Natural killer cell (primary cell): ENCODE measurements around the gene SPP1. TPM values are rescaled to one million over a fixed set of nuclear protein-coding genes. Genes with fewer than 3 reads are reported as not detected.
"Not testable (repeated sequence)": the region's sequence is repeated elsewhere in the genome, so short reads cannot be mapped to it uniquely, and the experiment has no call there.

Experiments used
- ATAC-seq, 3 donors: fragments of 150-1000 bp in 2 of 3; fragments of 200-7000 bp in 1 of 3; cut with Tn5 transposase; 1 replicate in 1 of 3; 2 replicates in 2 of 3; pipeline ENCODE4 v1.10.0; 2021; ENCODE audit warnings: mild to moderate bottlenecking in 2 of 3, moderate library complexity in 2 of 3
- DNase-seq, 2 donors: peaks; one replicate each; pipeline versions ENCODE4 v3.0.0 to v3.0.0-alpha.2; 2013 to 2021; ENCODE audit warnings: mixed read lengths in 1 of 2
- H3K27ac ChIP-seq: one replicate; pipeline ENCODE4 v1.5.1; 2013; ENCODE audit warnings: mild to moderate bottlenecking, low read length
- H3K27me3 ChIP-seq: one replicate; pipeline ENCODE4 v1.6.1; 2013; ENCODE audit warnings: low read length; ENCODE audit not compliant: control insufficient read depth, insufficient read depth
- H3K36me3 ChIP-seq: one replicate; pipeline ENCODE4 v1.6.1; 2013; ENCODE audit warnings: low read length; ENCODE audit not compliant: control insufficient read depth, insufficient read depth
- H3K4me1 ChIP-seq: one replicate; pipeline ENCODE4 v1.6.1; 2013; ENCODE audit warnings: low read length; ENCODE audit not compliant: control insufficient read depth, insufficient read depth
- H3K4me3 ChIP-seq: one replicate; pipeline ENCODE4 v1.5.1; 2013; ENCODE audit warnings: low read length
- H3K9me3 ChIP-seq: one replicate; pipeline ENCODE4 v1.6.1; 2013; ENCODE audit warnings: low read length; ENCODE audit not compliant: control insufficient read depth, insufficient read depth
- H3K27ac Mint-ChIP-seq, 2 donors: one replicate each; pipeline ENCODE4 v1.8.0; 2022; ENCODE audit warnings: mild to moderate bottlenecking in 2 of 2, mixed read lengths in 2 of 2, moderate library complexity in 1 of 2
- H3K27me3 Mint-ChIP-seq, 2 donors: one replicate each; pipeline ENCODE4 v1.8.0; 2022; ENCODE audit warnings: low read depth in 2 of 2, mixed read lengths in 2 of 2
- H3K36me3 Mint-ChIP-seq: one replicate; pipeline ENCODE4 v1.8.0; 2022; ENCODE audit warnings: mixed read lengths
- H3K4me1 Mint-ChIP-seq, 2 donors: one replicate each; pipeline ENCODE4 v1.8.0; 2022; ENCODE audit warnings: mixed read lengths in 2 of 2
- H3K4me3 Mint-ChIP-seq: one replicate; pipeline ENCODE4 v1.8.0; 2022; ENCODE audit warnings: mild to moderate bottlenecking, moderate library complexity, mixed read lengths
- H3K9me3 Mint-ChIP-seq, 2 donors: one replicate each; pipeline ENCODE4 v1.8.0; 2022; ENCODE audit warnings: mixed read lengths in 2 of 2
- WGBS: methylation state at CpG from one replicate; pipeline ENCODE4 v1.1.7; 2013; ENCODE audit warnings: missing lambda C conversion rate; ENCODE audit not compliant: insufficient coverage; 5-methylcytosine and 5-hydroxymethylcytosine counted together
- intact Hi-C: fragments of 100-400 bp; cut with micrococcal nuclease; formaldehyde crosslinking; loops from one replicate; pipeline ENCODE4 v1.14.2; 2022
- total RNA-seq, 4 donors: library from RNA; stranded (reverse); fragments of 120-200 nt in 1 of 4; gene quantifications; one replicate each; pipeline versions ENCODE4 v1.2.3 to v1.2.4, GENCODE V29; 2013 to 2022
- TF ChIP-seq, protein P1 (sequence below): fragments of 200-600 bp; IDR thresholded peaks from one replicate; pipeline ENCODE4 v1.8.0; 2022; ENCODE audit warnings: antibody characterized with exemption

SPP1 gene
- total RNA-seq, 3 donors from 2014 or later (not counting 1 experiment from before 2014, with no cell fraction given): not detected

DNA sequence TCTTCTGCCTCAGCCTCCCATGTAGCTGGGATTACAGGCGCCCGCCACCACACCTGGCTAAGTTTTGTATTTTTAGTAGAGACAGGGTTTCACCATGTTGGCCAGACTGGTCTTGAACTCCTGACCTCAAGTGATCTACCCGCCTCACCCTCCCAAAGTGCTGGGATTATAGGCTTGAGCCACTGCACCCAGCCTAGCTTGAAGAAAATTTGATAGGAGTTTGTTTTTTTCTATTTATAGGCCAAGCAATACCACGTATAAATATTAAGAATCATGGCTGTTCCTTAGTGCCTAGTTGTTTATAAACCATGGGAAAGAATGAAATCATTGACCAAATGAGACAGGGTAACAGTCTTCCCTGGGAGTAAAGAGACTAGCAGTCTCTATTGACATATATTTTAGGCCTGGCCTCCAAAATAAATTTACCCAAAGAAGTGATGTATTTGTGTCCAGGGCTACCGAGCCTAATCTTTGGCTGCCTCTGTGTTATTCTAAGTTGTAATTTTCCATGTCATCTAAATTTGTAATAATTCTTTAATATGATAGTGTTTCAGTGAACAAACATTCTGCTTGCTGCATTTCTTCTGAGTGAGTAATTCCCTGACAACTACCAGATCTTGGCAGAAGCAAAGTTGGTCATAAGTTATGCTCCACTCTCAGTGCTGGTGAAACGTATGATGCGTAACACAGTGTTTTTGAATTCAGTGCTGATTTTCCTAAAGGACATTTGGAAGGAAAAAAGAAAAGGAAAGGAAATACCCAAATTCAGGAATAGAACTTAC lies 42.2 kb downstream of the SPP1 start:
- no peaks in the 10 kb centered on the region for H3K36me3 Mint-ChIP-seq
- no peaks in the 10 kb centered on the region for H3K4me1 ChIP-seq
- H3K27ac ChIP-seq: no peak overlapping the region
- TF ChIP-seq, protein P1, sequence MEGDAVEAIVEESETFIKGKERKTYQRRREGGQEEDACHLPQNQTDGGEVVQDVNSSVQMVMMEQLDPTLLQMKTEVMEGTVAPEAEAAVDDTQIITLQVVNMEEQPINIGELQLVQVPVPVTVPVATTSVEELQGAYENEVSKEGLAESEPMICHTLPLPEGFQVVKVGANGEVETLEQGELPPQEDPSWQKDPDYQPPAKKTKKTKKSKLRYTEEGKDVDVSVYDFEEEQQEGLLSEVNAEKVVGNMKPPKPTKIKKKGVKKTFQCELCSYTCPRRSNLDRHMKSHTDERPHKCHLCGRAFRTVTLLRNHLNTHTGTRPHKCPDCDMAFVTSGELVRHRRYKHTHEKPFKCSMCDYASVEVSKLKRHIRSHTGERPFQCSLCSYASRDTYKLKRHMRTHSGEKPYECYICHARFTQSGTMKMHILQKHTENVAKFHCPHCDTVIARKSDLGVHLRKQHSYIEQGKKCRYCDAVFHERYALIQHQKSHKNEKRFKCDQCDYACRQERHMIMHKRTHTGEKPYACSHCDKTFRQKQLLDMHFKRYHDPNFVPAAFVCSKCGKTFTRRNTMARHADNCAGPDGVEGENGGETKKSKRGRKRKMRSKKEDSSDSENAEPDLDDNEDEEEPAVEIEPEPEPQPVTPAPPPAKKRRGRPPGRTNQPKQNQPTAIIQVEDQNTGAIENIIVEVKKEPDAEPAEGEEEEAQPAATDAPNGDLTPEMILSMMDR: no peak
- intact Hi-C loops: no loop called here
- peaks cover 14 to 18% of the 10 kb centered on the region in 2 donors for H3K4me1 Mint-ChIP-seq
- H3K9me3 ChIP-seq: no peaks in the 10 kb centered on the region
- no peaks in the 10 kb centered on the region for H3K36me3 ChIP-seq
- H3K9me3 Mint-ChIP-seq: no peaks in the 10 kb centered on the region
- H3K27ac Mint-ChIP-seq: no peak overlapping the region
- H3K27me3 Mint-ChIP-seq: no peaks in the 10 kb centered on the region
- no peaks in the 10 kb centered on the region for H3K27me3 ChIP-seq
- ATAC-seq (no peak), DNase-seq (no peak)
- no peak overlapping the region for H3K4me3 ChIP-seq
- 98% methylated on average over 6 of the region's 7 CpGs for WGBS
- H3K4me3 Mint-ChIP-seq: no peak overlapping the region

DNA sequence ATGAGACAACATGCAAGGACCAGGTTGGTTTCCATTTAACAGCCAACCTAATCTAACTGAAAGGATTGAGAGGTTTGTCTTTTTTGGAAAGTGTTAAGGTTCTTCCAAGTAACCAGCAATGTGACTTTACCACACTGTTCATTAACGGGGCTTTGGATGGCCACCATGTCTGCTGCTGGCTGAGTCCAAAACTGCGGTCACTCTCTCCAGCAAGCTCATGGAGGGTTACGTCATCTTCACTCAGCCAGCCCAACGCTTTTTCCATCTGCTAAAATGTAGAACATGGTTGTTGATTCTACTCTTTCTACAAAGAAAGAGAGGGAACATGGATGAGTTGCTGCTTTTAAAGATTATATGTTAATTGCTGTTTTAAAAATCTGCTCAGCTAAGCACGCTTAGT lies 43.0 kb downstream of the SPP1 start:
- H3K4me1 Mint-ChIP-seq: peaks cover 10% of the 10 kb centered on the region in 2 donors
- Histone ChIP-seq H3K4me3 (no peak overlapping the region), H3K36me3 (no peaks in the 10 kb centered on the region), H3K27me3 (no peaks in the 10 kb centered on the region), H3K27ac (no peak overlapping the region), H3K4me1 (no peaks in the 10 kb centered on the region), H3K9me3 (no peaks in the 10 kb centered on the region)
- 95% methylated on average over 4 of the region's 5 CpGs for WGBS
- intact Hi-C loops: no loop called here
- H3K9me3 Mint-ChIP-seq: no peaks in the 10 kb centered on the region
- H3K27me3 Mint-ChIP-seq: no peaks in the 10 kb centered on the region
- TF ChIP-seq, protein P1: no peak
- H3K4me3 Mint-ChIP-seq: no peak overlapping the region
- DNase-seq (no peak), ATAC-seq (no peak)
- H3K36me3 Mint-ChIP-seq: no peaks in the 10 kb centered on the region
- H3K27ac Mint-ChIP-seq: no peak overlapping the region

GRCh38 chr4:88021824-88022223 lies 46.3 kb downstream of the SPP1 start:
- TF ChIP-seq, protein P1: no peak
- Histone ChIP-seq H3K27me3 (no peaks in the 10 kb centered on the region), H3K36me3 (no peaks in the 10 kb centered on the region), H3K27ac (no peak overlapping the region), H3K9me3 (peaks cover 8% of the 10 kb centered on the region), H3K4me3 (no peak overlapping the region), H3K4me1 (no peaks in the 10 kb centered on the region)
- Mint-ChIP-seq H3K4me1 (peaks cover 5 to 9% of the 10 kb centered on the region in 2 donors), H3K9me3 (peaks cover 5 to 7% of the 10 kb centered on the region in 2 donors), H3K27me3 (no peaks in the 10 kb centered on the region), H3K4me3 (no peak overlapping the region), H3K27ac (no peak overlapping the region), H3K36me3 (peaks cover 10% of the 10 kb centered on the region)
- ATAC-seq (no peak), DNase-seq (no peak)
- intact Hi-C loops: no loop called here

DNA sequence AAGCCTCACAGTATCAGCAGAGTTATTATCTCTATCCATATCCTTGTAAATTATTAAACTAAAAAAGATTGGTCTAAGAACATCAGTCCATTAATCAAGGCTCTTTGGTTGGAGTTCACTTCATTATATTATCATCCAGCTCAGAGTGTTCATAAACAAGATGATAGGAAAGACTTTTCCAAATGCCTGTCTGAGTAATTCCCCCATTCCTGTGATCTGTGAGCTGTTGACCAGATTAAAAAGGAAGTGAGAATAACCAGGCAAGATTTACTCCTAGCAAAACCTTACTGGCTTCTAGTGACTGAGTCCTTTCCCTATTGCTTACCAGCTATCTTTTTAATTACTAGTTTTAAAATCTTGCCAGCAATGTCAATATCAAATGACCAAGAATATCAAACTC lies 46.8 kb downstream of the SPP1 start:
- Mint-ChIP-seq H3K9me3 (peaks cover 5 to 7% of the 10 kb centered on the region in 2 donors), H3K4me3 (no peak overlapping the region), H3K27ac (no peak overlapping the region), H3K27me3 (no peaks in the 10 kb centered on the region), H3K36me3 (peaks cover 10% of the 10 kb centered on the region), H3K4me1 (peaks cover 5 to 9% of the 10 kb centered on the region in 2 donors)
- Histone ChIP-seq H3K4me3 (no peak overlapping the region), H3K36me3 (no peaks in the 10 kb centered on the region), H3K27ac (no peak overlapping the region), H3K4me1 (no peaks in the 10 kb centered on the region), H3K9me3 (peaks cover 8% of the 10 kb centered on the region), H3K27me3 (no peaks in the 10 kb centered on the region)
- DNase-seq (no peak), ATAC-seq (no peak)
- TF ChIP-seq, protein P1: no peak
- intact Hi-C loops: no loop called here

GRCh38 chr4:88025868-88026661 lies 50.6 kb downstream of the SPP1 start:
- H3K27me3 ChIP-seq, DNase-seq, H3K27ac ChIP-seq, H3K27ac Mint-ChIP-seq, ATAC-seq, H3K4me3 ChIP-seq, H3K4me3 Mint-ChIP-seq, H3K4me1 Mint-ChIP-seq, H3K9me3 ChIP-seq, H3K27me3 Mint-ChIP-seq, H3K36me3 ChIP-seq, H3K4me1 ChIP-seq, H3K9me3 Mint-ChIP-seq, intact Hi-C loops: not testable (repeated sequence)
- peaks cover 10% of the 10 kb centered on the region for H3K36me3 Mint-ChIP-seq
- over 99% methylated on average over 6 of the region's 6 CpGs for WGBS
